Osteoblast (primary cell): ENCODE results near the gene FAM193A. TPM values are rescaled to one million over a fixed set of nuclear protein-coding genes. Genes with fewer than 3 reads are reported as not detected.

ENCODE experiments used
- DNase-seq: peaks from one replicate; pipeline ENCODE4 v3.0.0; 2011; ENCODE audit warnings: low spot score, mixed read lengths; ENCODE audit not compliant: insufficient read length; ENCODE audit errors: missing footprints
- H2AFZ ChIP-seq: 2 replicates; pipeline ENCODE4 v1.6.0; 2011; ENCODE audit warnings: mild to moderate bottlenecking, low read length
- H3K27ac ChIP-seq: 2 replicates; pipeline ENCODE4 v1.5.1; 2011; ENCODE audit warnings: mild to moderate bottlenecking, low read depth, low read length, moderate library complexity
- H3K27me3 ChIP-seq: 2 replicates; pipeline ENCODE4 v1.6.0; 2012; ENCODE audit warnings: mild to moderate bottlenecking, control low read depth, inconsistent platforms, low read length, moderate library complexity; ENCODE audit not compliant: insufficient read depth
- H3K36me3 ChIP-seq: 2 replicates; pipeline ENCODE4 v1.5.1; 2011; ENCODE audit warnings: mild to moderate bottlenecking, low read length, control low read depth, moderate library complexity; ENCODE audit not compliant: insufficient read depth
- H3K4me1 ChIP-seq: 2 replicates; pipeline ENCODE4 v1.5.1; 2011; ENCODE audit warnings: mild to moderate bottlenecking, low read length, control low read depth, moderate library complexity; ENCODE audit not compliant: insufficient read depth
- H3K4me2 ChIP-seq: 2 replicates; pipeline ENCODE4 v1.6.0; 2011; ENCODE audit warnings: mild to moderate bottlenecking, low read length; ENCODE audit not compliant: insufficient read depth
- H3K4me3 ChIP-seq: fragments of 200-600 bp; sonication (generic); 3 replicates; pipeline ENCODE4 v1.5.1; 2012; ENCODE audit warnings: mild to moderate bottlenecking, low read length, inconsistent platforms; ENCODE audit not compliant: insufficient read depth
- H3K79me2 ChIP-seq: 2 replicates; pipeline ENCODE4 v1.6.0; 2012; ENCODE audit warnings: mild to moderate bottlenecking, low read length, control low read depth, inconsistent platforms; ENCODE audit not compliant: insufficient read depth
- H3K9me3 ChIP-seq: 2 replicates; pipeline ENCODE4 v1.5.1; 2011; ENCODE audit warnings: low read depth, low read length, control low read depth
- H4K20me1 ChIP-seq: 2 replicates; pipeline ENCODE4 v1.6.0; 2012; ENCODE audit warnings: mild to moderate bottlenecking, low read length, control low read depth; ENCODE audit not compliant: insufficient read depth
- total RNA-seq: library from RNA; depleted of rRNA; stranded (reverse); fragments of >200 nt; gene quantifications from 2 replicates; pipeline ENCODE4 v1.2.3, GENCODE V29; 2012
- TF ChIP-seq, protein P1 (sequence below): IDR thresholded peaks from 2 replicates; pipeline ENCODE4 v1.5.1; 2011; ENCODE audit warnings: mild to moderate bottlenecking, low read depth, low read length, moderate library complexity; ENCODE audit errors: extremely low read depth

The FAM193A gene
- total RNA-seq, 1 donor = 23.2 TPM

DNA sequence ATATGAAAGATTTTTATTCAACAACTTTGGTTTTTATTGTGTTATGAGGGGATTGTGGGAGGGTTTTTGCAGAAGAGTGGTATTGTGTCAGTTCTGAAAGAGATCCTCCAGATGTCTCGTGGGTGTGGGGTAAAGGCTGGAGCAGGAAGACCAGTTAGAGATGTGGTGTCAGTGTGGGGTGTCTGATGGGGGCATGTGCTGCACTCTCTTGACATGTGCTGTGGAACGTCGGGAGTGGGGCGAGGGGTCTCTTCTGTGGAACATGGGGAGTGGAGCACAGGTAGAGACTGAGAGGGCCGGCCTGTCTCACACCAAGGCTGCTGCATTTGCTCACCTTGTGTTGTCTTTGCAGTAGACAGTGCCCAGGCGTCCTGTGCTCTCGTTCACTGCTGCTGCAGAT lies 37.6 kb downstream of the FAM193A start:
- no peaks in the 10 kb centered on the region for H3K27me3 ChIP-seq
- no peak for DNase-seq
- peaks cover 69% of the 10 kb centered on the region for H4K20me1 ChIP-seq

DNA sequence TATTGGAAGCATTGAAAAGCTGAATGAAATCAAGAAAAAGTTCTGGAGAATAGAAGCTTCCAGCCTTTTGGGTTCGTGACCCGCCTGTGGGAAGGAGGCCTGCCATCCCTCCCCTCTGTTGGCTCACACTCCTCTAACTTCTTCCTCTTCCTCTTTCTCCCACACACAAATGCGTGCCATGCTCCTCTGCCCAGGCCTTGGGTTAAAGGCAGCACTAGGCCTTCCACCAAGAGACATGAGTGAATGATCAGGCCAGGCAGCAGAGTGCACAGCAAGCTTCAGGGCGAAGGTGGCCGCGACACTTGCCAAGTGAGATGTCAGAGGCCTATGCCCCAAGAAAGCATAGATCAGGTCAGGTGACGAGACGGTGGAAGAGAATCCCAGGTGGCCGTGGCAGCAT lies 38.4 kb downstream of the FAM193A start:
- Histone ChIP-seq H3K9me3 (no peaks in the 10 kb centered on the region), H4K20me1 (peaks cover 72% of the 10 kb centered on the region), H3K79me2 (peaks cover 99% of the 10 kb centered on the region), H3K4me1 (no peaks in the 10 kb centered on the region), H3K27me3 (no peaks in the 10 kb centered on the region), H3K27ac (no peak overlapping the region), H3K36me3 (peaks cover 4% of the 10 kb centered on the region), H3K4me3 (no peak overlapping the region), H3K4me2 (no peak overlapping the region), H2AFZ (no peak overlapping the region)
- TF ChIP-seq, protein P1, sequence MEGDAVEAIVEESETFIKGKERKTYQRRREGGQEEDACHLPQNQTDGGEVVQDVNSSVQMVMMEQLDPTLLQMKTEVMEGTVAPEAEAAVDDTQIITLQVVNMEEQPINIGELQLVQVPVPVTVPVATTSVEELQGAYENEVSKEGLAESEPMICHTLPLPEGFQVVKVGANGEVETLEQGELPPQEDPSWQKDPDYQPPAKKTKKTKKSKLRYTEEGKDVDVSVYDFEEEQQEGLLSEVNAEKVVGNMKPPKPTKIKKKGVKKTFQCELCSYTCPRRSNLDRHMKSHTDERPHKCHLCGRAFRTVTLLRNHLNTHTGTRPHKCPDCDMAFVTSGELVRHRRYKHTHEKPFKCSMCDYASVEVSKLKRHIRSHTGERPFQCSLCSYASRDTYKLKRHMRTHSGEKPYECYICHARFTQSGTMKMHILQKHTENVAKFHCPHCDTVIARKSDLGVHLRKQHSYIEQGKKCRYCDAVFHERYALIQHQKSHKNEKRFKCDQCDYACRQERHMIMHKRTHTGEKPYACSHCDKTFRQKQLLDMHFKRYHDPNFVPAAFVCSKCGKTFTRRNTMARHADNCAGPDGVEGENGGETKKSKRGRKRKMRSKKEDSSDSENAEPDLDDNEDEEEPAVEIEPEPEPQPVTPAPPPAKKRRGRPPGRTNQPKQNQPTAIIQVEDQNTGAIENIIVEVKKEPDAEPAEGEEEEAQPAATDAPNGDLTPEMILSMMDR = no peak
- DNase-seq = no peak

More for the DNA sequence above, 37.6 kb downstream of the FAM193A start:
- TF ChIP-seq, protein P1 = no peak
- no peaks in the 10 kb centered on the region for H3K4me1 ChIP-seq
- peaks cover 99% of the 10 kb centered on the region for H3K79me2 ChIP-seq
- H3K4me3 ChIP-seq = no peak overlapping the region
- peaks cover 7% of the 10 kb centered on the region for H3K36me3 ChIP-seq
- no peak overlapping the region for H3K4me2 ChIP-seq
- no peak overlapping the region for H3K27ac ChIP-seq
- no peaks in the 10 kb centered on the region for H3K9me3 ChIP-seq
- no peak overlapping the region for H2AFZ ChIP-seq

DNA sequence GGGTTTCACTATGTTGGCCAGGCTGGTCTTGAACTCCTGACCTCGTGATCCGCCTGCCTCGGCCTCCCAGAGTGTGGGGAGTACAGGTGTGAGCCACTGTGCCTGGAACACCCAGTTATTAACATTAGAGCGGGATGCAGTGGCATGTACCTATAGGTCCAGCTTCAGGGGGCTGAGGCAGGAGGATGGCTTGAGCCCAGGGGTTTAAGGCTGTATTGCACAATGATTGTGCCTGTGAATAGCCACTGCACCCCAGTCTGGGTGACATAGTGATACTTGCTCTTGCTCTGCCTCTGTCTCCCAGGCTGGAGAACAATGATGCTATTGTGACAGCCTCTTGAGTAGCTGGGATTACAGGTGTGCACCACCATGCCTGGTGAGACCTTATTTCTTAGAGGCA lies 39.8 kb downstream of the FAM193A start:
- H4K20me1 ChIP-seq = peaks cover 66% of the 10 kb centered on the region
- H3K27me3 ChIP-seq = no peaks in the 10 kb centered on the region
- no peak overlapping the region for H3K4me2 ChIP-seq
- H2AFZ ChIP-seq = no peak overlapping the region
- no peak overlapping the region for H3K27ac ChIP-seq
- no peak overlapping the region for H3K4me3 ChIP-seq
- H3K9me3 ChIP-seq = no peaks in the 10 kb centered on the region
- peaks cover 99% of the 10 kb centered on the region for H3K79me2 ChIP-seq
- TF ChIP-seq, protein P1 = no peak
- no peaks in the 10 kb centered on the region for H3K4me1 ChIP-seq
- peaks cover 4% of the 10 kb centered on the region for H3K36me3 ChIP-seq
- no peak for DNase-seq

DNA sequence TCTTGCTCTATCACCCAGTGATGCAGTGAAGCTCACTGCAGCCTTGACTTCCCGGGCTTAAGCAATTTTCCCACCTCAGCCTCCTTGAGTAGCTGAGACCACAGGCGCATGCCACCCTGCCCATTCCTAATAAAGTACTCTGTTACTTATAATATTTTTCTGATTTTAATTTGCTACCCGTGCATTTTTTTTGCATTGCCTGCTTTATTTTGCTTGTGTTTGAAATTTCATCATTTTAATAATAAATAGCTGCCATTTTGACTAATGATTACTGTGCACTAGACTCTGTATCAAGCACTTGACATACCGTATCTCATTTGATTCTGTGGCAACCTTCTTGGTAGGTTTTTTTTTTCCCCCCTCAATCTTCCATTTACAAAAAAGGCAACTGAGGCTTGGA lies 41.7 kb downstream of the FAM193A start:
- H3K4me2 ChIP-seq = no peak overlapping the region
- H4K20me1 ChIP-seq = peaks cover 70% of the 10 kb centered on the region
- H3K4me1 ChIP-seq = no peaks in the 10 kb centered on the region
- peaks cover 99% of the 10 kb centered on the region for H3K79me2 ChIP-seq
- TF ChIP-seq, protein P1 = no peak
- no peak overlapping the region for H3K4me3 ChIP-seq
- H3K9me3 ChIP-seq = no peaks in the 10 kb centered on the region
- H2AFZ ChIP-seq = no peak overlapping the region
- H3K36me3 ChIP-seq = peaks cover 4% of the 10 kb centered on the region
- H3K27me3 ChIP-seq = no peaks in the 10 kb centered on the region
- DNase-seq = peak; percentile 60
- no peak overlapping the region for H3K27ac ChIP-seq
